GM19372 (cell line): ENCODE results near the gene DNAL4.

Experiments used
- ATAC-seq: cut with Tn5 transposase; IDR thresholded peaks from one replicate; pipeline ENCODE4 v1.9.1; 2021; ENCODE audit warnings: mild to moderate bottlenecking, low read depth, moderate library complexity; ENCODE audit not compliant: unreplicated experiment

DNAL4 gene

DNA sequence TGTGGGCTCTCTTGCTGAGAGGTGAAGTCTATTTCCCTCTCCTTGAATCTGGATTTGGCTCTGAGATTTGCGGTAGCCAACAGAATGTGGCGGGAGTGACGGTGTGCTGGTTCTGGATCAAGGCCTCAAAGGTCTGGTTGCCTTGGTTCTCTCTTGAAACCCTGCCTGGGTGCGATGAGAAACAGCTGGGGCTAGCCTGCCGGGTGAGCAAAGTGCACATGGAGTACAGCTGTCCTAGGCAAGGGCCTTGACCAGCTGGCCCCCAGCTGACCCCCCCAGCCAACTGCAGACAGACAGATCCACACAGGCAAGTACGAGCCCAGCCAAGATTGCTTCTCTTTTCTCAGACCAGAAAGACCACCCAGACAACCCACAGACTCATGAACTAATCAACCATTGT, 49.0 kb downstream of the DNAL4 start:
- ATAC-seq = no peak

DNA sequence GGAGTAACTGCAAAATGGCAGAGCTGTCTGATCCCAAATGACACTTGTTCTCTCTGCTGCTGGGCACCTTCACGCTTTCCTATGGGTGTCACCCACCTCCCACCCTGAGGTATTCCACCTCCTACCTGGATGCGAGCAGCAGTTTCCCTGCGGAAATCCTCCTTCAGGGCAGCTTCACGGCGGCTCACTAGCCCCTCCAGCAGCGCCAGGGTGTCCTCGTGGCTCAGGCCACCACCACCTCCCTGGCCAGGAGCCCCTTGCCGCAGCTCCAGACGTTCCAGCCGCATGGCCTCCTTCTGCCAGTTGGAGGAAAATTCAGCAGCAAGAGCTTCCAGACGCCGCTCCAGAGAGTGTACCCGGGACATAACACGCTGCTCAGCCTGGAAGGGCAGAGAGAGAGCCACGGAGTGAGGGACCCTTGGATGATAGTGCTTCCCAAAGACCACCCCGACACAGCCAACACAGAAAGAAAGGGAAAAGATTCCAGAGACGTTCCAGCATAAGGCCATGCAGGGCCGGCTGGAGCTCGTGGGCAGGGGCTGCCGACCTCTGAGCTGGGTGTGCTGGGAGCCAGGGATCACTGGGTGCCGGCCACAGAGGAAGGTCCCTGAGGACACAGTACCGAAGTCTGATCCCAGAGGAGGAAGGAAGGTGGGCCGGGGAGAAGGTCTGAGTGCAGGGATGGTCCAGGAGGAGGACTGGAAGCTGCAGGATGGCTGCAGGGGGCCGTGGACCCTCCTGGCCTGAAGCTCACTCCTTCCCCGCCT, 51.6 kb downstream of the DNAL4 start:
- no peak for ATAC-seq

DNA sequence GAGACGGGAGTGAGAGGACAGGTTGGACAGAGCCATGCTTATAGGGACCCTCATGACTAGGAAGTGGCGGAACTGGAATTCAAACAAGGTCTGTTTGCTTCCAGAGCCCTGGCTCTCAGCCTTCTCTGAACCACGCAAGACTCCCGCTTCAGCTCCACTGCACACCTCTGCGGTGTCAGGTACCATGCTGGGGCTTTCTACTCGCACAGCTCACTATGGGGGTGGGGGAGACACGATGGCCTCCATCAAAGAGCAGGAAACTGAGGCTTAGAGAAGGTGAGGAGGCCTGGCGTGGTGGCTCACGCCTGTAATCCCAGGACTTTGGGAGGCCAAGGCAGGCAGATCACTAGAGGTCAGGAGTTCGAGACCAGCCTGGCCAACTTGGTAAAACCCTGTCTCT, 52.4 kb downstream of the DNAL4 start:
- ATAC-seq = no peak

DNA sequence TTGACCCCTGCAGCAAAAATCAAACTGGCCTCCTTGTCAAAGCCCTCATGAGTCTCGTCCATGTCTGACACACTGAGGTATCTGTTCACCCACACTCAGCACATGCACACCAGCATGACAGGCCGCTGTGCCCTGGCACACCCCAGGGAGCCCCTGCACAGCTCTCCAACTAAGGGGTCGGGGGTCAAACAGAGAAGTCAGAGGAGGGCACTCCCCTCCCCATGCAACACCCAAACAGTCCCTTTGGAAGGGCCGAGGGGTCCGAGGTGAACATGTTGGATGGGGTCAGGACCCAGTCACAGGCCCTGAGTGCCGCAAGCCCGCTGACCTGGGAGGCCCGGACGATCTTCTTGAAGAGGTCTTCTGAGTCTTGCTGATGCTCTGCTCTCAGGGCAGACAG, 52.8 kb downstream of the DNAL4 start:
- ATAC-seq = no peak

DNA sequence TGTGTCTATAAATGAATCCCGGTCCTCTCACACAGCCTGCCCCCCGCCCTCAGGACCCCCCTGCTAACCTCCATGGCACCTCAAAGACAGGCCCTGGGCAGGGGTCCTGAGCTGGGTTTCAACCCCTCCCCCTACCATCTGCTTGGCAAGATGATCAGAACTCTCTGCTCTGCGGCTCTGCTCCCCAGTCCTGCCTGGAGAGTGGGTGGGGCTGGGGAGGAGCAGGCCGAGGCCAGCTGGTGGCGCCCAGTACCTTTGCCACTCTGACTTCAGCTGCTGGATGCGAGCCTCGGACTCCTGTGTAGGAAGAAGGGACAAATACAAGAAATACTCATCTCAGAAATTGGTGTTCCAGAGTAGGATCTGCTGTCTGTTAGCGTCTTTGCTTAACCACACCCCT, 53.2 kb downstream of the DNAL4 start:
- ATAC-seq = no peak

DNA sequence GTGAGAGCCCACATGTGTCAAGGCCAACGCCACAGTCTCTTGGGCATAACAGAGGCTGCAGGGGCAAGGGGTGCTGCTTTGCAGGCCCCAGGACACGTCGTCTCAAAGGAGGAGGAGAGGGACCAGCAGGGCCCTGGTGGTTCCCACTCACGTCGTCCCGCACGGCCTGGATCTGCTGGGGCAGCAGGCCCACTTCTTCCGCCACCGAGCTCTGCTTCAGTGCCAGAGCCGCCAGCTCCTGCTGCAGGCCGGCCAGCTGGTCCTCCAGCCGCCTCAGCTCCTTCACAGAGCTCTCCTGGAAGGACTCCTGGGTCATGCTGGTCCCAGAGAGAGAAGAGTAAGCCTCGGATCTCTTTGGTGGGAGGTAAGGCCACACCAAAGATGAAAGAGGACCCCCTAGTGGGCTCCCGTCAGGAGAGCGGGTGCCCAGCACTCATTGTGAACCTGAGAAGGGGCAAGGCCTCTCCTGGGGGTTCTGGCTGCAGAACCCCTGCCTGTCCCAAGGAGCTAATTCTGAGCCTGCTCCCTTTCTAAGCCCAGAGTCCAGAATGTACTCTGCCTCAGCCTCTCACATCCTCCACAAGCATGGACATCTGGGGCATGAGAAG, 53.7 kb downstream of the DNAL4 start:
- no peak for ATAC-seq

DNA sequence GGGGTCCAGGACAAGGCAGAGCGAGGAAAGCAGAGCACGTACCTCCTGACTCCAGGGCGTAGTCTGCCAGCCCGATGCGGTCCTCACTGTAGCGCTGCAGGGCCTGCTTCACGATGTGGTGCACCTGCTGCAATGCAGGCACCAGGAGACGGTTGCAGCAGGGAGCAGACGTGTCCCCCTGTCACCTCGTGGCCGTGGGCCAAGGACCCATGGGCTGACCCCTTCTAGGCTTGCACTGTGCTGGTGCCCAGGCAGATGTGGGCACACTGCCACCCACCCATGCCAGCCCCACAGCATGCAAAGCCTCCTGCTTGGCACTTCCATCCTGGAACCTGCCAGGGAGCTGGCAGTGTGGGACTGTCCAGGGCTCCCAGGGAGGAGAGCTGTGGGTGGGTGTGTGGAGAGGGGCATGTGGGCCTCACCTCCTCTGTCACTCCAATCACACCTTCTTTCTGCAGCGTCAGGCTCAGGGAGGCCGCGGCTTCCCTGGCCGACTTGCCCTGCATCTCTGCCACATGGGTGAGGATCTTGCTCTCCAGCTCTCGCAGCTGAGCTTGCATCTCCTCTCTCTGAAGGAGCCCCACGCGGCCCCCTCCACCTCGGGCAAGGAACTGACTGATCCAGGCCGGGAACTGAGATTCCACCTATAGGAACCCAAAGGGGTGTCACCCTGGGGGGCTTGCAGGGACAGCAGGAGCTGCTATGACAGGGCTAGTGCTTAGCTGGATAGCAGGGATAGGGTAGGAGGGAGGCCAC, 54.5 kb downstream of the DNAL4 start:
- ATAC-seq = no peak

DNA sequence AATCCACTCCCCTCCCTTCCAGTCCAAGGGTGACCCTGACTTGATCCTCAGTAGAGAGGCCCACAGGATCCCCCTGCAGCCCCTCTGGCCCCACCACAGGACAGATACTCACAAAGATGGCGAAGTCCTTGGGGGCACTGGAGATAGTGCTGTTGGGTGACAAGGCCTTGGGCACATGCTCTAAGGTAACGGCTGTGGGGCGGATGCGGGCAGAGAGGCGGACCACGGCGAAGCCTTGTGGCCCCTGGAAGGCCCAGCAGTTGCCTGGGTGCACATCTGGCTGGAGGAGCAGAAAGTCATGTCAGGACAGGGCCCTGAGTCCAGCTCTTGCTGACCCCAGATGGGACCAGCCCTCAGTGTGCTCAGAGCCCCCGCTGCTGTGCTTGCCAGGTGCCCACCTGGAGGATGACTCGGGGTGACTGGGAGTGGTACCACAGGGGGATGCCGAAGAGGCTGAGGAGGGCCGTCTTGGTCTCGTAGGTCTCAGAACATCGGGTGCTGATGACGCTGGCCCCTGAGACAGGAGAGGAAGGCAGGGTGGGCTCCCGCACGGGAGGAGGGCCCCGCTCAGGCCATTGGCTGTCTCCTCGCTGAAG, 55.4 kb downstream of the DNAL4 start:
- no peak for ATAC-seq

DNA sequence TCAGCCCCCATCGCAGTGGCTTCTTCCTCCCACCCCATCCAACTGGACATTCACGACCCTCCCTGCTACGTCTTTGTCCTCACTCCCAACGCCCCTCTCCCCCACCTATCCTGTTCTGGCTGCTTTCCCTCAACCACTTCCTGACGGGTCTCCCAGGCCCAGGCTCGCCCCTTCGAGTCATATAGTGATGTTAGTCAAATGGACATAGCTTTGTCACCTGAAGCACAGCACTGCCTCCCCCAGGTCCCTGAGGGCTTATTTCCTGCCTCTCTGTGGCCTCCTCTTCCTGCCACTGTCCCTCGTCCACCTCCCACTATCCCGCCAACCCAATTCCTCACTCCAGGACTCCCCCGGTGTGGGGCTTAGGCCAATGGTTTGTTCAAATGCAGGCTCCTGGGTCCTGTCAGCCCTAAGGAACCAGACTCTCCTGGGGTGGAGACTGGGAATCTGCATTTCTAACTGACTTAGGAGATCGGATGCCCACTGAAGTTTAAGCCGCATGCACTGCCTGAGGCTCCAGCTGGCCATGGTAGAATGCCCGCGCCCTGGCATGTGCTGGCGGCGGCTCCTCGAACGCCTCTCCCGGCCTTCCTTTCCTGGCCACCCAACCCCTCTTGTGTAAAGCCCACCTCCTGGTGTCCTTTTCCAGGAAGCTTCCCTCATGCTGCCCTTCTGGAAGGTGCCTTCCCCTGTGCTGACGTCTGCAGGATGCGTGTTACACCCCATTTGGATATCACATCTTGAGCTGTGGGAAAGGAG, 56.5 kb downstream of the DNAL4 start:
- no peak for ATAC-seq

DNA sequence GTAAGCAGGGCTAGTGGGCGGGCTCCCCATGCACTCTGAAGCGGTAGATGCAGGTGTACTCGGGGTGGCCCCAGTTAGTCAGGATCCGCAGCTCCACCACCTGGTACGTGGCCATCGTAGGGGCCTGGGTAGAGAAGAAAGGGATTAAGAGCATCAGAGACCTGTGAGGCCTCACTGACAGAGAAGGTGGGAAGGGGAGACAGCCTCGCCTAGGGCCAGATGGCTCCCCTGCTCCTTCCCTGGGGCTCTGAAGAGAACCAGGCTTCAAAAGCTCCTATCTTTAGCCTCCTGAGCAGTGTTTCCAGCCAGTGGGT, 57.7 kb downstream of the DNAL4 start:
- no peak for ATAC-seq

DNA sequence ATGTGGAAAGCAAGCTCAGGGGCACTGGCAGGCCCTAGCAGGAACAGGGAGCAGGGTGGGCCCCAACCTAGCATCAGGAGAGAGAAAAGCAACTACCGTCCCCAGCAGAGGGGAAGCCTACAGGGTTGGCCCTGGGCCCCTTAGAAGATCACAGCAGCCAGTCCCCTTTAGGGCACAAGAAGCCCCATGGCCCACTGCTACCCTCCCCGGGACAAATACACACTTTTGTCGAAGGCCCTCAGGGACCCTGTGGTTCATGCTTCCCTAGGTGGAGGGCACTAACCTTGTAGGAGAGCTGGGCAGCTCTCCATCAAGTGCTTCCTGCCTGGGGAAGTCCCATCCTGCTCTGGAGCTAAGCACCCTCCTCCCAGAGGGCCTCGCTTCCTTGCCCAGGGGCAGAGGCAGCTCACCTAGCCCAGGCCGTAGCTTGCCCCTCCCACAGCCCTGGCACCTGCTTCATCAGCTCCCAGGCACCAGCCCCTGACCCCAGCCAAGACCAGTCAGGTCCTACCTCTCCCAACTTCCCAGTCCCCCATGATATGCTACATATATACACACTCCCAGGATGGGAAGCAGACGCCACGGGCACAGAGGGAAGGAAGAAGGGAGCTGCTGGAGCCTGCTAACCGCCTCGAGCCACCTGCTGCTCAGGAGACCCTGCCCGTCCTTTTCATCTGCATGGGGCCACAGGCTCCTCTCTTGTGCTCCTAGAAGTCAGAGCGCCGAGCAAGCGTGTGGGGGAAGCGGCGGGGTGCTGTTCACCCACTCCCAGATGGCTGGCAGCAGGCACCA, 58.3 kb downstream of the DNAL4 start:
- no peak for ATAC-seq

DNA sequence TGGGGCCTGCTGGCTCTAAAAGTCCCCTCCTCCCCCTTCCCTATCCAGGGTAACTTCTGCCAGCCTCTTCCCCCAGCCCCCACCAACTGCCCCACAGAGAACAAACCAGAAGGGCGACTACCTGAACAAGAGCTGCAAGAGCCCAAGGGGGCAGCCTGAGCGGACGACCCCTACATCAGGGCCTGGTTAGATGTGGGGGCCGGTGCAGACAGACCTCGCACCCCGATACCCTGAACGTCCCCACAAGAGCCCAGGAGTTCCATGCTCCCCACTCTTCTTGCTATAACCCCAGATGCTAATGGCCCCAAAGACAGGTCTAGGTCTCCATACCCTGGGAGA, 58.8 kb downstream of the DNAL4 start:
- ATAC-seq = no peak

DNA sequence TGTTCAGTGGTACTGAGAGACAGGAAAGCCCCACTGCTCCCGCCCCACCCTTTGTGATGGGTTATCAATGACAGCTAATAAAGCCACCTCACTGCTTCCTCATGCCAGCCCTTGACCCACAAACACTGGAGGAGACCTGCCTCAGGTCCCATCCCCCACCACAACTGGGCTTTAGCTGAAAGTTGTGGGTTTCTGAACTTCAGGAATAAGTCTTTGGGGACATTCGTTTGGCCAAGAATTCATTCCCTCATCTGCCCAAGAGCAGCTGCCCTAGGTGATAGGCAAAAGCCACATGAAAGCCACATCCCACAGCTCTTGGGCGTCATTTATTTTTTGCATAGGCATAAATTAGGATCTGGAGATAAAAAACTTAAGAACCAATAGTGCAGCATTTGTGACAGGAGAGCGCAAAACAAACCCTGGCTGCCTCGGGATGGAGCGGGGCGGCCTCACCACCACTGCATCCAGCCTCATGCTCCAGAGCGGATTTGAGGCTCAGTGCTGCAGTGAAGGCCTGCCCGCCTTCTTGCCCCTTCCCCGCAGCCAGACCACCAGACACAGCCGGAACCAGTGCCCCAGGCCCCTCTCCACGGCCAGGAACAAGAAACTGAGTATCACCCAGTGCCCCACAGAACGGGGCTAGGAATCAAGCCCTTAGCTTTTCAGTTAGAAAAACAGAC, 59.4 kb downstream of the DNAL4 start:
- ATAC-seq = no peak

DNA sequence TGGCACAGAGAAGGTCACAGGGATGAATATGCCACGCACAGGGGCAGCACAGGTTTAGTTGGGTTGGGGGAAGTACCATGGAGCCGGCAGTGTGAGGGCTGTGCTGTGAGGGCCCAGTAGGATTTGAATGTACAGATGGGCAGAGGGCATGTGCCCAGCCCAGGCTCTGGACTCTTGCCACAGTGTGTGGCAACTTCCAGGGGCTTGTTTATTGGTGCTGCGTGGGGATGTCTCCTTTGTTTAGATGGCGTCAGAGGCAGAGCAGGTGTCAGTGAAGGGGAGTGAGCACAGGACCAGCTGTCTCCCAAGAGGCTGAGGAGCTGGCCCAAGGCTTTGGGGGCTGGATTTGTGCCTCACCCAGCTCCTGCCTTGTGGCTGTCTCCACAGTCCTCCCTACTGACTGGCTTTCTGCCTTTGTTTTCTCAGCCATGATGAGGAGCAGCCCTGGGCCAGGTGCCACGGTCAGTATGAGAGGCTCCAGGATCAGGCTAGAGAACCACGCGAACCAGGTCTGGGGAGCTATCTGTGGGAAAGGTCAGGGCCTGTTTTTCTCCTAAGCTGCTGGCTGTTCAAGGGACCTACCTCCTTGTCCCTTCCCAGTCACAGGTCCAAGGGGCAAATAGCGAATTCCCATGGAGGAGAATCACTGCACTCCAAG, 60.1 kb downstream of the DNAL4 start:
- no peak for ATAC-seq

DNA sequence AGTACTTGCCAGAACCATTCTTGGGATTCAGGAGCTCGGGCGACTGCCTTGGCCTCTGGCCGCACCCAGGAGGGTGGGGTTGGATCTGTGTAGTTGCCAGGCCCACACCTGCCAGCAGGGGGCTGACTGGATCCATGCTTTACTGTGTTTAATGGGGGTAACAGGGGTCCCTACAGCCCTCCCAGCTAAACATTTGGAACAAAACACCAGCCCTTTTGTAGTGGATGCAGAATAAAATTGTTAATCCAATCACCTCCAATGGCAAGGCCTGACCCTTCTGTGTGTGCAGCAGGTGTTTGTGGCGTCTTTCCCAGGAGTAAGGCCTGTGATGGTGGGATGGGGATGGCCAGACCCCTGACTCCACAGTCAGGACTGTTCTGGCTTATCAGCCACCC, 60.6 kb downstream of the DNAL4 start:
- no peak for ATAC-seq

DNA sequence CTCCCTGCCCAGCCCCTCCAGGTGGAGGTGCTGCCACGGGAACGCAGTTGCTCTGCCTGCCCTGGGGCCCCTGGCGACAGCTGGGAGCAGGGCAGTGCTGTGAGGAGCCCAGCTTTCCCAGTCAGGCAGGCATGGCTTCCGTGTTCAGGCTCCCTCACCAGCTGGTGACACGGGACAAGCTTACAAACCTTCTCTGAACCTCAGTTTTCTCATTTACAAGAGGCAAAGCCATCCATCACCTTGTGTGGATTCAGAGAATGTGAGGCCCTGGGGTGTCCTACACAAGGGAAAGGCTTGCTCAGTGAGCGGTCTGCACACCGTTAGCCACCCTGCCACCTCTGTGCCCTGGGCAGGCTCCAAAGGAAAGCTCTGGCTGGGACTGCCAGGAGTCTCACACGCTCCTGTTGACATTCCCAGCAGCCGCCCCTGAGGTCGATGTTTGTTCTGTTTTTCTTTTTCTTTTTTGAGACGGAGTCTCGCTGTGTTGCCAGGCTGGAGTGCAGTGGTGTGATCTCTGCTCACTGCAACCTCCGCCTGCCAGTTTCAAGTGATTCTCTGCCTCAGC, 61.6 kb downstream of the DNAL4 start:
- ATAC-seq = no peak

DNA sequence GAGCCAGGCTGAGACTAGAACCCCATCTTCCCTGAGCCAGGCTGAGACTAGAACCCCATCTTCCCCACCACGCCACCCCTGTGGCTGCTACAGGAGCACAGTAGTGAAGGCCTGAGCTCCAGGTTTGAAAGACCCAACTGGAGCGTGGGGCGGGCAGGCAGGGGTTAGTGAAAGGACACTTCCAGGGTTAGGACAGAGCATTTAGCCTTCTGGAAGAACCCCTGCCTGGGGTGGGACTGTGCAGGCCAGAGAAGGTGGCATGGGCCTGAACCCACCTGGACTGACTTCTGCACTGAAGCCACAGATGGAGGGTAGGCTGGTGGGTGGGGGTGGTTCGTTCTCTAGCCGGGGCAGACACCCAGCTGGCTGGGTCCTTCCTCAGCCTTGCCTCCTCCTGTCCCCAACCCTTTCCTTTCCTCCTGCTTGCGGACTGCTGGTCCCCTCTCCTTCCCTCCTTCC, 62.2 kb downstream of the DNAL4 start:
- no peak for ATAC-seq

DNA sequence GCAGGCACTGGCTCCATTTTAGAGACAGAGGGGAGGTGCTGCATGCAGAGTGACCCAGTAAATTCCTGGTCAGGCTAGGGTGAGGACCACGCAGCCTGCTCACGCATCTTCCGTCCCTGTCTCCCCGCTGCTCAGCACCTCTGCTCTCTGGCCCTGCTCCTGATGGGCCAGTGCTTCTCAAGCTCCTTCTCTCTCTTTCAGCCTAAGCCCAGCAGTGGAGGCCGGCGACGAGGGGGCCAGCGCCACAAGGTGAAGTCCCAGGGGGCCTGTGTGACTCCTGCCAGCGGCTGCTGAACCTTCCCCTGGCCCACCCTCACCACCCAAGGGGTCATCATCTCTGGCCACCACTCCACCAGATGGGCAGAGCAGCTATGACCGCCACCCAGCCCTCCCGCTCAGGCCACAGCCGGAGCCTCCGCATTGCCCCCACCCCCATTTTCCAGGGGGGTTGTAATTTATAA, 63.5 kb downstream of the DNAL4 start:
- ATAC-seq = no peak

DNA sequence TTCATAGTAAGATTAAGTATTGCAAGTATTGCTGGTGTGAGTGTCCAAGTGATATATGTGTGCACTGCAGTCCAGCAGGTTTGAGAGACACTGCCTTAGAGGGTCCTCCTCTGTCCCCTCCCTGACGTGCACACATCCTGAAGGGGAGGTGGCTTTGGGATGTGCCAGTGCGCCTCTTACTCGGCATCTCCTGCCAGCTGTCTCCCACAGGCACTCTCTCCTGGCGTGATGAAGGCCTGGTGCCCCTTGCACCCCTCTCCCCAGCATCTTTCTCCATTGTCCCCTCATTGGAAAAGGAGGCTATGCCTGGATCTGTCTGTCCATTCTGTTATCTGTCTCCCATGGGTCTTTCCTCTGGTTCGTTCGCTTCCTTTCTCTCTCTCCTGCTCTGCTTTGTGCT, 64.0 kb downstream of the DNAL4 start:
- no peak for ATAC-seq
